VCaP (cell line): ENCODE measurements around the gene ADSS2.
"Not testable (repeated sequence)": the region's sequence is repeated elsewhere in the genome, so short reads cannot be mapped to it uniquely, and the experiment has no call there.

Experiments used
- H3K27ac ChIP-seq: fragments of 450-650 bp; 2 replicates; pipeline ENCODE4 v1.5.1; 2017
- CTCF ChIP-seq: fragments of 450-650 bp; conservative IDR thresholded peaks from 2 replicates; pipeline ENCODE4 v1.5.1; 2017; ENCODE audit warnings: mild to moderate bottlenecking, moderate library complexity

Gene ADSS2

DNA sequence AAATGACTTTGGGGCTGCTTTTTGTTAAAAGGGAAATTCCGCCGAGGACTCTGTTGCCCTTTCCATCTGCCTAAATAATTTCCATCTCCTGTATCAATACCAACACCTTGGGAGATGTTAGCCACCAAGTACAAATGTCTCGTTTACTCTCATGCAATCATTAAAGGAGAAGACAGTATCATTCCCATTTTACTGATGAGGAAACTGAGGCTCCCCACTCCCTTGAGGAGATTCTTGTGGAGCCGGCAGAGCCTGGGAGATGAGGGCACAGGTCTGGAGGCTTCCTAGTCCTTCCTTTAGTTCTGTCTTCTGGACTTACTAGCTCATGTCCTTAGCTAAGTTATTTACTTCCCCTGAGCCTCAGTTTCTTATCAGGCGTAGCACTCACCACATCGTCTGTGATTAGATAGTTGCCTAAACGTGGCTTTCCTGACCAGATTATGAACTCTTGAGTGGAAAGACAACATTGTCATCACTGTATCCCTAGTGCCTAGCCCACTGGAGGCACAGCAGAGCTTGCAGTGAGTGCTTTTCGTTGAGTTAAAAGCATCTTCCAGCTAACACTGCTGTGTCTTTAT, 81.6 kb downstream of the ADSS2 start:
- H3K27ac ChIP-seq, result no peak overlapping the region
- no peak for TF ChIP-seq CTCF

DNA sequence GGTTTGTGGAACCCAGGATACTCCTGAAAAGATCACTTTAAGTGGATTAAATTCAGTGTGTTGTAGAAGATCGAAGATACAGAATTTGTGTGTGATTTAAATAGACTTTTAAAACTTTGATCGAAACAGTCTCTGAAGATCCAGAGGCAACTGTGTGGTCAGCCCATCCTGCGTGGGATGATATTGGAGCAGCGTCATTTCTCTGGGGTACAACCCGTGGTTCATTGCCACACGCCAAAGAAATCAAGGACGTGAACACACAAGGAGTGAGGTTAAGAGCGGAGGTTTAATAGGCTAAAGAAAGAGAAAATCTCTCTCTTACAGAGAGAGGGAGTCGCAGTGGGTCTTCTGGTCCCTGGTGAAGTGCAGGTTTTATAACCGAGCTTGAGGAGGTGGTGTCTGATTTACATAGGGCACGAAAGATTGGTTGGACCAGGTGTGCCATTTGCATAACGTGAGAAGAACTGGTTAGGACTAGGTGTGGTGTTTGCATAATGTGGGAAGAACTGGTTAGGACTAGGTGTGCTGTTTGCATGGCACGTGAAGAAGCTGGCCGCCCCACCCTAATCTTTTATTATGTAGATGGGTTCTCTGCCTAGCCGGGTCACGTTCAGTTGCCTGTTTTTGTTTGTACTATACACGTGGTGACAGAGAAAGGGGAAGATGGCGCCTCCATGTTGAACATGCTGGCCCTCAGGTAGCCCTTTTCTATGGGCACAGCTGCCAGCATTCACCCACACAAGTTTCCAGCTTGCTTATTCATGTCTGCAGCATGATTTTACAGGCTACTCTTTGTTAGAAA, 82.3 kb downstream of the ADSS2 start:
- H3K27ac ChIP-seq, result no peak overlapping the region
- no peak for TF ChIP-seq CTCF

GRCh38 chr1:244368279-244368678, 83.4 kb downstream of the ADSS2 start:
- no peak for TF ChIP-seq CTCF
- no peak overlapping the region for H3K27ac ChIP-seq

DNA sequence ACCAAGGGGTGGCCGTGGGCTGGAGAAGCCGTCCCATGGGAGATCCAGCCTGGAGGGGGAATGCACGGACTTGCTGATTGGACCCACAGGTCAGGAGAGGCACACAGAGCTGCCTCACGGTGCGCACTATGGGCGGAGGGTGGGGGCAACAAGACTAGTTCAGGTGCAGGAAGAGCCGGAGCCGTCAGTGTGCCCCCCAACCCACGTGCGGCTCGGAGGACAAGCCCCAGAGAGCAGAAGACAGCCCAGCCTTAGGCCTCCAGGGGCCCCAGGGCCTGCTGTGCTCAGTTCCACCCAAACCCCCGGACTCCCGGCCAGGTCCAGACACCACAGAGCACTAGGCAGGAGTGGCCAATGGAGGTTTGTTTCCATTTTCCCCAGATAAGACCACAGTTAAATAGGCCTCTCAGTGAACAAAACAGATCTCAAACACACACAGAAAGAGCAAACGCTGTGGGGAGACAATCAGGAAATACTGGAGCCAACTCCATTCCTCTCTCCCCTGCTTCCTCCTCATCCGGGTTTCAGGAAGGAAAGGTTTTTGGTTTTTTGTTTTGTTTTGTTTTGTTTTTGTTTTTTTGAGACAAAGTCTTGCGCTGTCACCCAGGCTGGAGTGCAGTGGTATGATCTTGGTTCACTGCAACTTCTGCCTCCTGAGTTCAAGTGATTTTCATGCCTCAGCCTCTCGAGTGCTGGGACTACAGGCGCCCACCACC, 84.2 kb downstream of the ADSS2 start:
- no peak for TF ChIP-seq CTCF
- H3K27ac ChIP-seq, result no peak overlapping the region

GRCh38 chr1:244365809-244366208, 85.9 kb downstream of the ADSS2 start:
- no peak for TF ChIP-seq CTCF
- no peak overlapping the region for H3K27ac ChIP-seq

- H3K27ac ChIP-seq, result not testable (repeated sequence)
These were observed 86.4 kb downstream of the ADSS2 start for GRCh38 chr1:244365262-244365661.

DNA sequence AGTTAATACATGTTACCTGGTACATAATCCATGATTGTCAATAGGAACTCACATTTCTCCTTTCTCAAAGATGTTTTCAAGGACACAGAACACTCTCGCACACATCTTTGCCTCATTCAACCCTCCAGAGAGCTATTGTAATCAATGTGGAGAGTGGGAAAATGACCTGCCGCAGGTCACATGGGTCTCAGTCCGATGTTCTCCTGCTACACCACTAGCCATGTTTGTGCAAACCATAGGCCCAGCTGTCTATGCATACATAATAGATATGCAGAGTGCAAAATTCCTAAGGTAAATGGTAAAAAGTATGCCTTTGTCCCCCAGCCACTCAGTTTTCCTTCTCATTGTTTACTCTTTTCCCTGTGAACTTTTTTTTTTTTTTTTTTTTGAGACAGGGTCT, 89.2 kb downstream of the ADSS2 start:
- TF ChIP-seq CTCF, result no peak
- H3K27ac ChIP-seq, result no peak overlapping the region
